IMR-90 (cell line): ENCODE data around the gene SNX3. TPM values are rescaled to one million over a fixed set of nuclear protein-coding genes. Genes with fewer than 3 reads are reported as not detected.
A peak's percentile ranks its signal among the peaks of the same experiment; 100 is the strongest.

Source experiments
- ATAC-seq: fragments of 200-7000 bp; cut with Tn5 transposase; 2 replicates; pipeline ENCODE4 v1.9.1; 2020; ENCODE audit warnings: low read depth, mild to moderate bottlenecking, moderate library complexity
- Bru-seq: library from RNA; stranded (reverse); fragments of 400-500 nt; gene quantifications from one replicate; lab custom pipeline; 2021; lab: Mats Ljungman, UMichigan
- BruChase-seq, 2 experiments: library from RNA; stranded (reverse); fragments of 400-500 nt; gene quantifications; one replicate each; lab custom pipeline; 2021; lab: Mats Ljungman, UMichigan
- BruUV-seq: library from RNA; stranded (reverse); fragments of 400-500 nt; replicated peaks from 2 replicates; lab custom pipeline; 2021; lab: Mats Ljungman, UMichigan
- CTCF ChIA-PET: fragments of 300-600 bp; formaldehyde crosslinking; extraction: SDS; loops from one replicate; lab custom pipeline; 2021; ENCODE audit warnings: antibody characterized with exemption; lab: Yijun Ruan, JAX
- POLR2A ChIA-PET: fragments of 300-600 bp; sonication (Branson Sonifier 250); formaldehyde crosslinking; loops from one replicate; lab custom pipeline; 2022; ENCODE audit warnings: antibody characterized with exemption; ENCODE audit not compliant: unreplicated experiment; lab: Charles Lee
- DNase-seq: peaks from one replicate; pipeline ENCODE4 v3.0.0; 2013
- H2AFZ ChIP-seq: replicated peaks from 2 replicates; pipeline ENCODE3; 2013; ENCODE audit warnings: low read length, mild to moderate bottlenecking; ENCODE audit not compliant: poor library complexity
- H2AK5ac ChIP-seq: 2 replicates; pipeline ENCODE4 v1.6.1; 2013; ENCODE audit warnings: low read depth, low read length, inconsistent platforms
- H2AK9ac ChIP-seq: replicated peaks from 2 replicates; pipeline ENCODE3; 2013; ENCODE audit warnings: mild to moderate bottlenecking, low read depth, low read length, moderate library complexity; ENCODE audit not compliant: poor library complexity
- H2BK120ac ChIP-seq: 2 replicates; pipeline ENCODE4 v1.6.1; 2013; ENCODE audit warnings: low read depth, low read length, inconsistent platforms
- H2BK15ac ChIP-seq: 3 replicates; pipeline ENCODE4 v1.6.1; 2013; ENCODE audit warnings: low read depth, low read length, inconsistent platforms
- H2BK20ac ChIP-seq: 2 replicates; pipeline ENCODE4 v1.6.1; 2013; ENCODE audit warnings: low read depth, mild to moderate bottlenecking, inconsistent platforms, low read length, moderate library complexity
- H2BK5ac ChIP-seq: 2 replicates; pipeline ENCODE4 v1.6.1; 2013; ENCODE audit warnings: mild to moderate bottlenecking, low read depth, low read length, inconsistent platforms; ENCODE audit not compliant: poor library complexity, severe bottlenecking
- H3K14ac ChIP-seq: replicated peaks from 2 replicates; pipeline ENCODE4 v1.6.1; 2013; ENCODE audit warnings: low read depth, low read length, inconsistent platforms
- H3K18ac ChIP-seq: 2 replicates; pipeline ENCODE4 v1.6.1; 2013; ENCODE audit warnings: low read depth, low read length, control low read depth
- H3K23ac ChIP-seq: 2 replicates; pipeline ENCODE4 v1.6.1; 2013; ENCODE audit warnings: low read depth, low read length, inconsistent platforms
- H3K27ac ChIP-seq: 2 replicates; pipeline ENCODE4 v1.5.1; 2013; ENCODE audit warnings: mild to moderate bottlenecking, control low read depth, low read length; ENCODE audit not compliant: insufficient read depth
- H3K27me3 ChIP-seq: 2 replicates; pipeline ENCODE4 v1.6.1; 2013; ENCODE audit warnings: low read length; ENCODE audit not compliant: control insufficient read depth, insufficient read depth
- H3K36me3 ChIP-seq: 2 replicates; pipeline ENCODE4 v1.6.1; 2013; ENCODE audit warnings: low read length, mixed read lengths; ENCODE audit not compliant: control insufficient read depth, insufficient read depth
- H3K4ac ChIP-seq: 2 replicates; pipeline ENCODE4 v1.6.1; 2013; ENCODE audit warnings: low read depth, low read length, inconsistent platforms
- H3K4me1 ChIP-seq: 2 replicates; pipeline ENCODE4 v1.6.1; 2013; ENCODE audit warnings: low read length, mixed read lengths; ENCODE audit not compliant: control insufficient read depth, insufficient read depth
- H3K4me2 ChIP-seq: 2 replicates; pipeline ENCODE4 v1.6.1; 2013; ENCODE audit warnings: low read depth, mild to moderate bottlenecking, control low read depth, low read length, moderate library complexity
- H3K4me3 ChIP-seq: 2 replicates; pipeline ENCODE4 v1.5.1; 2013; ENCODE audit warnings: low read depth, mild to moderate bottlenecking, control low read depth, low read length, moderate library complexity; ENCODE audit not compliant: insufficient read depth
- H3K56ac ChIP-seq: 2 replicates; pipeline ENCODE4 v1.6.1; 2013; ENCODE audit warnings: low read length, inconsistent platforms; ENCODE audit not compliant: insufficient read depth; ENCODE audit errors: extremely low read depth
- H3K79me1 ChIP-seq, 2 experiments: 2 replicates each; pipeline ENCODE4 v1.6.1; 2013; ENCODE audit warnings: low read length in 2 of 2, inconsistent platforms in 1 of 2, low read depth in 1 of 2
- H3K9ac ChIP-seq: 2 replicates; pipeline ENCODE4 v1.6.1; 2013; ENCODE audit warnings: low read depth, low read length, control low read depth
- H3K9me1 ChIP-seq: 2 replicates; pipeline ENCODE4 v1.6.1; 2013; ENCODE audit warnings: low read length, inconsistent platforms; ENCODE audit not compliant: insufficient read depth
- H3K9me3 ChIP-seq: 2 replicates; pipeline ENCODE4 v1.6.1; 2013; ENCODE audit warnings: low read length; ENCODE audit not compliant: control insufficient read depth, insufficient read depth
- H4K20me1 ChIP-seq: 2 replicates; pipeline ENCODE4 v1.6.1; 2013; ENCODE audit warnings: low read length, inconsistent platforms; ENCODE audit not compliant: insufficient read depth
- H4K5ac ChIP-seq: 2 replicates; pipeline ENCODE4 v1.6.1; 2013; ENCODE audit warnings: mild to moderate bottlenecking, low read depth, low read length, control low read depth
- H4K8ac ChIP-seq, 2 experiments: 2 replicates each; pipeline ENCODE4 v1.6.1; 2013; ENCODE audit warnings: low read depth in 2 of 2, low read length in 2 of 2, control low read depth in 1 of 2, inconsistent platforms in 1 of 2
- H4K91ac ChIP-seq: 2 replicates; pipeline ENCODE4 v1.6.1; 2013; ENCODE audit warnings: low read depth, low read length, inconsistent platforms; ENCODE audit not compliant: insufficient read depth
- BHLHE40 ChIP-seq: fragments of 150-350 bp; IDR thresholded peaks from 2 replicates; pipeline ENCODE4 v1.6.1; 2016; ENCODE audit warnings: mild to moderate bottlenecking, low read depth, low read length
- CEBPB ChIP-seq: IDR thresholded peaks from 2 replicates; pipeline ENCODE4 v1.6.1; 2012; ENCODE audit warnings: low read depth, low read length, improper control_type of control experiment
- CHD1 ChIP-seq: IDR thresholded peaks from 2 replicates; pipeline ENCODE4 v1.6.1; 2012; ENCODE audit warnings: low read depth, low read length, improper control_type of control experiment
- CTCF ChIP-seq: conservative IDR thresholded peaks from 2 replicates; pipeline ENCODE4 v1.5.1; 2012; ENCODE audit warnings: mild to moderate bottlenecking, low read depth, low read length, improper control_type of control experiment
- FOS ChIP-seq: fragments of 150-350 bp; IDR thresholded peaks from 2 replicates; pipeline ENCODE4 v1.6.1; 2016; ENCODE audit warnings: low read depth, low read length
- MAZ ChIP-seq: IDR thresholded peaks from 2 replicates; pipeline ENCODE4 v1.6.1; 2012; ENCODE audit warnings: low read depth, mild to moderate bottlenecking, low read length, improper control_type of control experiment, moderate library complexity, borderline replicate concordance
- MXI1 ChIP-seq: IDR thresholded peaks from 2 replicates; pipeline ENCODE4 v1.6.1; 2012; ENCODE audit warnings: low read depth, mild to moderate bottlenecking, low read length, moderate library complexity, borderline replicate concordance
- NFE2L2 ChIP-seq: fragments of 150-350 bp; IDR thresholded peaks from 2 replicates; pipeline ENCODE4 v1.6.1; 2016; ENCODE audit warnings: low read depth, mild to moderate bottlenecking, low read length
- POLR2A ChIP-seq: IDR thresholded peaks from 2 replicates; pipeline ENCODE4 v1.6.1; 2012; ENCODE audit warnings: mild to moderate bottlenecking, low read depth, low read length
- RAD21 ChIP-seq: IDR thresholded peaks from 2 replicates; pipeline ENCODE4 v1.6.1; 2012; ENCODE audit warnings: low read length, improper control_type of control experiment
- RCOR1 ChIP-seq: IDR thresholded peaks from 2 replicates; pipeline ENCODE4 v1.6.1; 2012; ENCODE audit warnings: mild to moderate bottlenecking, low read length, improper control_type of control experiment; ENCODE audit not compliant: insufficient replicate concordance
- WGBS, 2 experiments: methylation state at CpG; one replicate each; pipeline versions ENCODE4 v1.1.5 to v1.1.7; 2013; ENCODE audit warnings: missing lambda C conversion rate in 2 of 2; ENCODE audit not compliant: insufficient read length in 1 of 2; ENCODE audit errors: extremely low coverage in 2 of 2; 5-methylcytosine and 5-hydroxymethylcytosine counted together
- dilution Hi-C: fragments of 300-500 bp; cut with HindIII; formaldehyde crosslinking; loops from one replicate; pipeline ENCODE4 v1.14.3; 2018; ENCODE audit warnings: low sequenced_read_pairs; ENCODE audit not compliant: unreplicated experiment
- in situ Hi-C: fragments of 300-500 bp; cut with MboI; formaldehyde crosslinking; loops from 3 replicates; pipeline ENCODE4 v1.14.3; 2019; ENCODE audit warnings: low sequenced_read_pairs, inconsistent platforms, mixed read lengths
- intact Hi-C: fragments of 100-400 bp; cut with micrococcal nuclease; formaldehyde crosslinking; loops from 2 replicates; pipeline ENCODE4 v1.10.0; 2022
- long read RNA-seq: library from polyadenylated mRNA; unstranded; transcript quantifications from one replicate; pipeline ENCODE4 v2.0.0, GENCODE V29; 2021; ENCODE audit not compliant: unreplicated experiment
- polyA plus RNA-seq, 3 experiments: library from polyadenylated mRNA; depleted of rRNA; stranded (reverse); fragments of >200 nt; gene quantifications; 2 replicates each; pipeline ENCODE4 v1.2.3, GENCODE V29; 2012; ENCODE audit warnings: low replicate concordance in 1 of 3
- total RNA-seq: library from RNA; depleted of rRNA; stranded (reverse); fragments of >200 nt; gene quantifications from 2 replicates; pipeline ENCODE4 v1.2.3, GENCODE V29; 2012; rRNA removed
- TF ChIP-seq, protein P1 (sequence below): fragments of 150-350 bp; IDR thresholded peaks from 2 replicates; pipeline ENCODE4 v1.6.1; 2016; ENCODE audit warnings: low read depth, mild to moderate bottlenecking, low read length, moderate library complexity, borderline replicate concordance

SNX3 gene
- 105 and 171 TPM in 2 replicates for total RNA-seq
- 123 and 159 TPM in 2 replicates for polyA plus RNA-seq (2012; rRNA removed)
- 53.2 and 58.6 TPM in 2 replicates for polyA plus RNA-seq (2012; cell fraction: cytosol; rRNA removed)
- 10.6 and 43.9 TPM in 2 replicates for polyA plus RNA-seq (2012; cell fraction: nucleus; rRNA removed; ENCODE audit: low replicate concordance)
- percentile 72 among the genes with signal in this experiment for Bru-seq, nascent RNA
- percentile 76 among the genes with signal in this experiment for BruChase-seq, experiment 1, labeled RNA remaining after a 6-hour chase
- percentile 67 among the genes with signal in this experiment for BruChase-seq, experiment 2, labeled RNA remaining after a 2-hour chase
- long read RNA-seq, transcript SNX3-201 (4 exons, 1,755 nt), result major isoform, 227 of 246 reads
- long read RNA-seq, transcript SNX3-202 (4 exons, 890 nt), result minor isoform, 9 of 246 reads
- long read RNA-seq, partial matches to known transcripts, result 3 of 246 reads
- long read RNA-seq, other reads (novel, unspliced or antisense), result 5 of 246 reads

GRCh38 chr6:108260809-108261569 lies at the start of gene SNX3:
SNX3 (minus strand) TSS chr6:108261040; CDS start chr6:108260921, 119 bp downstream.
- Histone ChIP-seq H2BK15ac (peak within 1 kb of the TSS; percentile 31; the same call in 1 of the 3 replicates), H3K27ac (peak within 1 kb of the TSS; percentile 97), H3K9me1 (no peaks in the 10 kb centered on the region; the same call in 1 of the 2 replicates), H3K79me1 (peaks cover 4 to 12% of the 10 kb centered on the region in 2 experiments; a peak in 3 of 4 replicates), H2BK5ac (peak within 1 kb of the TSS; percentile 90), H2AK9ac (peak within 1 kb of the TSS; percentile 91), H3K23ac (peak within 1 kb of the TSS; percentile 96), H3K56ac (peak within 1 kb of the TSS; percentile 99), H3K36me3 (no peaks in the 10 kb centered on the region), H4K91ac (peak within 1 kb of the TSS; percentile 86), H3K4me1 (no peaks in the 10 kb centered on the region), H3K14ac (peak within 1 kb of the TSS; percentile 93), H3K9me3 (no peaks in the 10 kb centered on the region), H3K4ac (peak within 1 kb of the TSS; percentile 93), H4K5ac (peak within 1 kb of the TSS; percentile 92), H2AK5ac (peak within 1 kb of the TSS; percentile 42), H3K27me3 (no peaks in the 10 kb centered on the region), H3K4me3 (peak within 1 kb of the TSS; percentile 72), H4K20me1 (peaks cover 6% of the 10 kb centered on the region), H2BK20ac (peak within 1 kb of the TSS; percentile 3; the same call in 1 of the 2 replicates), H3K18ac (peak within 1 kb of the TSS; percentile 89), H2BK120ac (peak within 1 kb of the TSS; percentile 70), H3K9ac (peak within 1 kb of the TSS; percentile 100), H3K4me2 (peak within 1 kb of the TSS; percentile 98), H2AFZ (peak within 1 kb of the TSS; percentile 93), H4K8ac (peak within 1 kb of the TSS; percentile 96 to 100)
- DNase-seq (peak; percentile 96), ATAC-seq (peak; percentile 95)
- intact Hi-C loops, result loop anchor here (1.0 to 5.0 kb wide), 5 partner anchors 33 to 264 kb away; partner anchors contain the start of gene OSTM1
- WGBS, 2 experiments, result 1% methylated on average over 20 of the region's 83 CpGs; no CpG with 5 or more reads in 1 of the 2 experiments
- ChIA-PET CTCF (no interaction called here), POLR2A (interaction anchor here (0.5 to 0.6 kb wide), 2 partner anchors 231 to 362 kb away, joined by 3 to 4 read pairs; no protein-coding TSS in a partner anchor)
- in situ Hi-C loops, result no loop called here
- BruUV-seq, result no TSS peak
- dilution Hi-C loops, result no loop called here
- peak; percentile 58; the same call in 1 of the 2 replicates for TF ChIP-seq POLR2A
- TF ChIP-seq MXI1, result peak; percentile 56; the same call in 1 of the 2 replicates
- no peak for TF ChIP-seq RAD21
- TF ChIP-seq, protein P1, sequence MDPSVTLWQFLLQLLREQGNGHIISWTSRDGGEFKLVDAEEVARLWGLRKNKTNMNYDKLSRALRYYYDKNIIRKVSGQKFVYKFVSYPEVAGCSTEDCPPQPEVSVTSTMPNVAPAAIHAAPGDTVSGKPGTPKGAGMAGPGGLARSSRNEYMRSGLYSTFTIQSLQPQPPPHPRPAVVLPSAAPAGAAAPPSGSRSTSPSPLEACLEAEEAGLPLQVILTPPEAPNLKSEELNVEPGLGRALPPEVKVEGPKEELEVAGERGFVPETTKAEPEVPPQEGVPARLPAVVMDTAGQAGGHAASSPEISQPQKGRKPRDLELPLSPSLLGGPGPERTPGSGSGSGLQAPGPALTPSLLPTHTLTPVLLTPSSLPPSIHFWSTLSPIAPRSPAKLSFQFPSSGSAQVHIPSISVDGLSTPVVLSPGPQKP, result no peak
- no peak for TF ChIP-seq BHLHE40
- peak; percentile 62; the same call in 1 of the 2 replicates for TF ChIP-seq MAZ
- no peak for TF ChIP-seq FOS
- TF ChIP-seq CTCF, result peak; percentile 23
- TF ChIP-seq RCOR1, result no peak
- no peak for TF ChIP-seq NFE2L2
- no peak for TF ChIP-seq CHD1
- TF ChIP-seq CEBPB, result no peak
